Tibial nerve (tissue), 4 donors: ENCODE data around the gene SMAD2. TPM values are rescaled to one million over a fixed set of nuclear protein-coding genes. Genes with fewer than 3 reads are reported as not detected.
A peak's percentile ranks its signal among the peaks of the same experiment; 100 is the strongest.
"Not testable (repeated sequence)": the region's sequence is repeated elsewhere in the genome, so short reads cannot be mapped to it uniquely, and the experiment has no call there.

Experiments used
- DNase-seq, 2 donors: peaks; one replicate each; pipeline ENCODE4 v3.0.0-alpha.2; 2019; ENCODE audit warnings: low spot score in 2 of 2
- H3K27ac ChIP-seq, 4 donors: fragments of 200-600 bp; sonication (generic) in 3 of 4; one replicate each; pipeline ENCODE4 v1.5.1; 2017 to 2019; ENCODE audit warnings: mild to moderate bottlenecking in 1 of 4
- H3K27me3 ChIP-seq, 2 donors: fragments of 200-600 bp; sonication (generic) in 1 of 2; one replicate each; pipeline versions ENCODE4 v1.5.1 to v1.6.0; 2017 to 2019
- H3K36me3 ChIP-seq, 3 donors: fragments of 200-600 bp; sonication (generic); one replicate each; pipeline ENCODE4 v1.5.1; 2018 to 2019
- H3K4me1 ChIP-seq, 4 donors: fragments of 200-600 bp; sonication (generic) in 3 of 4; one replicate each; pipeline ENCODE4 v1.5.1; 2017 to 2019
- H3K4me3 ChIP-seq, 4 donors: fragments of 200-600 bp; sonication (generic) in 3 of 4; one replicate each; pipeline ENCODE4 v1.5.1; 2017 to 2019; ENCODE audit warnings: mild to moderate bottlenecking in 1 of 4, moderate library complexity in 1 of 4
- H3K9me3 ChIP-seq, 4 donors: fragments of 200-600 bp; sonication (generic) in 3 of 4; one replicate each; pipeline ENCODE4 v1.5.1; 2017 to 2019
- CTCF ChIP-seq, 5 experiments: fragments of 200-600 bp in 3 of 5; fragments of 450-650 bp in 2 of 5; sonication (generic) in 3 of 5; IDR thresholded peaks; one replicate each; pipeline ENCODE4 v1.5.1; 2016 to 2019; ENCODE audit warnings: antibody characterized with exemption in 5 of 5, mild to moderate bottlenecking in 3 of 5, moderate library complexity in 2 of 5
- EP300 ChIP-seq, 2 donors: sonication (generic); formaldehyde crosslinking; IDR thresholded peaks; one replicate each; pipeline ENCODE4 v1.6.1; 2017; ENCODE audit warnings: antibody characterized with exemption in 2 of 2, mild to moderate bottlenecking in 1 of 2
- POLR2A ChIP-seq, 2 donors: fragments of 450-650 bp; IDR thresholded peaks; one replicate each; pipeline ENCODE4 v1.6.1; 2017; ENCODE audit warnings: antibody characterized with exemption in 2 of 2, mild to moderate bottlenecking in 2 of 2, moderate library complexity in 2 of 2
- WGBS, 2 donors: methylation state at CpG; one replicate each; pipeline ENCODE4 v1.1.5; 2018; 5-methylcytosine and 5-hydroxymethylcytosine counted together
- total RNA-seq, 4 donors: library from RNA; depleted of rRNA; stranded (reverse); fragments of >200 nt; gene quantifications; one replicate each; pipeline ENCODE4 v1.1.0, GENCODE V29; 2016

The SMAD2 gene
- total RNA-seq, 4 donors from 2014 or later = 34.8 to 54.5 (median 45.5) TPM

- no peak for DNase-seq
- Histone ChIP-seq H3K4me1 (no peaks in the 10 kb centered on the region), H3K4me3 (no peak overlapping the region), H3K27ac (no peak overlapping the region), H3K27me3 (no peaks in the 10 kb centered on the region), H3K9me3 (peaks cover 0 to 24% (median 1%) of the 10 kb centered on the region in 4 donors), H3K36me3 (no peaks in the 10 kb centered on the region)
- WGBS, 2 donors = 82 to 83% methylated on average over 4 of the region's 4 CpGs
- TF ChIP-seq POLR2A (IDR thresholded peaks at IDR 0.05) (no peak), EP300 (IDR thresholded peaks at IDR 0.05) (no peak), CTCF (IDR thresholded peaks at IDR 0.05) (no peak)
Observed at GRCh38 chr18:47964053-47964452, 33.6 kb upstream of the SMAD2 start.

GRCh38 chr18:47961003-47961402 is 30.5 kb upstream of the SMAD2 start:
- WGBS, 2 donors = 94 to 97% methylated on average over 7 of the region's 7 CpGs
- H3K4me1 ChIP-seq, H3K27ac ChIP-seq, H3K36me3 ChIP-seq, H3K4me3 ChIP-seq, DNase-seq, H3K27me3 ChIP-seq: not testable (repeated sequence)
- peaks cover 0 to 24% (median 1%) of the 10 kb centered on the region in 4 donors for H3K9me3 ChIP-seq

DNA sequence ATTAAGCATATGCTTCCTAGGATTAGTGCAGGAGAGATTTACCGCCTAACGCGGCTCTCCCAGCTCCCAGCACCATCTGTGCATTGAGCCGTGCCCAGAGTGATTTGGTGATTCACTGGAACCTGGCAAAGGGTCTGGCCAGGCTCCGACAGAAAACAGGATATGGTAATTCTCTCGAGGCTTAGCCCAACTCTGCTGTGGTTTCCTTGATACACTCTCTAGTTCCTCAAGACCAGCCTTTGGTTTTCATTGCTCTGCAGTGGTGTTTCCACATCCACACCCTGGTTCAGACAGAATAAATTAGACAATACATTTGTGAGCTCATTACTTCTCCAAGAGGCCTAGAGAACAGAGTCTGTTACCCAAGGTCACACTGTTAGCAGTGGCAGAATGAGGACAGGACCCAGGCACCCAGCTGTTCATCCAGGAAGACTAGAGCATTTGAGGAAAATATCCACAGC is 23.0 kb upstream of the SMAD2 start:
- Histone ChIP-seq H3K36me3 (no peaks in the 10 kb centered on the region), H3K4me3 (no peak overlapping the region), H3K27ac (no peak overlapping the region), H3K9me3 (no peaks in the 10 kb centered on the region), H3K27me3 (no peaks in the 10 kb centered on the region), H3K4me1 (peaks cover 0 to 15% (median 0%) of the 10 kb centered on the region in 4 donors)
- WGBS, 2 donors = 41 to 43% methylated on average over 6 of the region's 6 CpGs
- DNase-seq = peak in 1 of 2 donors; percentile 17
- TF ChIP-seq CTCF (IDR thresholded peaks at IDR 0.05) (no peak), EP300 (IDR thresholded peaks at IDR 0.05) (no peak), POLR2A (IDR thresholded peaks at IDR 0.05) (no peak)

DNA sequence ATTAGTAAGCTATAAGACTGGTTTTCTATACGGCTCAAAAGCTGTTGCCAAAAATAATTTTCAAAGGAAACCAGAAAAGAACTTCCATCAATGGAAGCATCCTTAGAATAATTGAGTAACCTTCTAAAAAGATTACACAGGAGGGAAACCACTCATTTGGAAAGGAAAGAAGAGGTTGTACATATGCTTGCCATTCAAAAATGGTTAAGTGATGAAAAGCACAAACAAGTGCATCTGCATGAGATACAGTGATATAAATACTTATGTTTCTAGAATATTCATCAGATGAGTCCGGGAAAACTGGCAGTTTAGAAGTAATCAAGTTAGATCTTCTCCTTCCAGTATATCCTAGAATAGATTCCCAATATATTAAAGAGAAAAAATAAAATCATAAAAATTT is 20.1 kb upstream of the SMAD2 start:
- Histone ChIP-seq H3K36me3 (no peaks in the 10 kb centered on the region), H3K4me3 (no peak overlapping the region), H3K27ac (no peak overlapping the region), H3K9me3 (no peaks in the 10 kb centered on the region), H3K4me1 (peaks cover 0 to 15% (median 0%) of the 10 kb centered on the region in 4 donors), H3K27me3 (no peaks in the 10 kb centered on the region)
- 71 to 82% methylated on average over 2 of the region's 2 CpGs for WGBS, 2 donors
- no peak for DNase-seq
- no peak for TF ChIP-seq EP300 (IDR thresholded peaks at IDR 0.05)
- TF ChIP-seq POLR2A (IDR thresholded peaks at IDR 0.05) = no peak
- no peak for TF ChIP-seq CTCF (IDR thresholded peaks at IDR 0.05)

- WGBS, 2 donors = 20 to 22% methylated on average over 2 of the region's 2 CpGs
- no peak for DNase-seq
- TF ChIP-seq EP300 (IDR thresholded peaks at IDR 0.05) (no peak), CTCF (IDR thresholded peaks at IDR 0.05) (no peak), POLR2A (IDR thresholded peaks at IDR 0.05) (no peak)
- H3K36me3 ChIP-seq = no peaks in the 10 kb centered on the region
- peaks cover 0 to 15% (median 0%) of the 10 kb centered on the region in 4 donors for H3K4me1 ChIP-seq
- H3K9me3 ChIP-seq = no peaks in the 10 kb centered on the region
- no peak overlapping the region for H3K4me3 ChIP-seq
- H3K27ac ChIP-seq = no peak overlapping the region
- no peaks in the 10 kb centered on the region for H3K27me3 ChIP-seq
Observed at GRCh38 chr18:47949202-47949601, 18.7 kb upstream of the SMAD2 start.

- no peaks in the 10 kb centered on the region for H3K36me3 ChIP-seq
- no peak overlapping the region for H3K4me3 ChIP-seq
- TF ChIP-seq CTCF (IDR thresholded peaks at IDR 0.05) = no peak
- no peak for TF ChIP-seq POLR2A (IDR thresholded peaks at IDR 0.05)
- TF ChIP-seq EP300 (IDR thresholded peaks at IDR 0.05) = no peak
- H3K27ac ChIP-seq = no peak overlapping the region
- peaks cover 0 to 6% (median 0%) of the 10 kb centered on the region in 4 donors for H3K4me1 ChIP-seq
- WGBS, 2 donors = 90 to 94% methylated on average over 4 of the region's 4 CpGs
- no peaks in the 10 kb centered on the region for H3K9me3 ChIP-seq
- no peaks in the 10 kb centered on the region for H3K27me3 ChIP-seq
- DNase-seq = no peak
Observed at GRCh38 chr18:47946889-47947288, 16.4 kb upstream of the SMAD2 start.
